DMS153 treated with DMSO at 0.1 percent for 48 hours (cell line): Measurements from ENCODE around the gene ABCB4.

Source experiments
- DNase-seq: peaks from one replicate; lab custom pipeline; 2025; ENCODE audit not compliant: unreplicated experiment; lab: John Stamatoyannopoulos, UW

ABCB4 gene

DNA sequence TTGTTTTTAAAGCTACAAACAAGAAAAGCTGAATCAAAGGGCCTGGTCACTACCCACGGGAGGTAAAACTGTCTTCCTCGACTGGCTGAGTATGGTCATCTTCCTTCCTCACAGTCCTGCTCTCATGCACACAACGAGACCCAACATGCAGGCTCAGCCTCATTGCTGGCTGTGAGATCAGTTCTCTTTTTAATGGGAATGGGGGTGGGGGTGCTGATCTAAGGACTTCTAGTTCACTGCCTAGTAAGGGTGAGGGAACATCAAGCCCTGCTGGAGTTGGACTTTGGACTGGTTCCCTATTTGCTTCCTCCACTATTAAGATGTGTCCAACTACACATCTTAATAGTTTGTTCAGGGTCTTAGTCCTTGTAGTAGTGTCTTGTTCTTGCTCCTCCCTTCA, 48.2 kb downstream of the ABCB4 start:
- no peak for DNase-seq

GRCh38 chr7:87426160-87426559, 49.3 kb downstream of the ABCB4 start:
- no peak for DNase-seq

GRCh38 chr7:87424075-87424474, 51.4 kb downstream of the ABCB4 start:
- no peak for DNase-seq

GRCh38 chr7:87420173-87420572, 55.3 kb downstream of the ABCB4 start:
- DNase-seq: no peak

DNA sequence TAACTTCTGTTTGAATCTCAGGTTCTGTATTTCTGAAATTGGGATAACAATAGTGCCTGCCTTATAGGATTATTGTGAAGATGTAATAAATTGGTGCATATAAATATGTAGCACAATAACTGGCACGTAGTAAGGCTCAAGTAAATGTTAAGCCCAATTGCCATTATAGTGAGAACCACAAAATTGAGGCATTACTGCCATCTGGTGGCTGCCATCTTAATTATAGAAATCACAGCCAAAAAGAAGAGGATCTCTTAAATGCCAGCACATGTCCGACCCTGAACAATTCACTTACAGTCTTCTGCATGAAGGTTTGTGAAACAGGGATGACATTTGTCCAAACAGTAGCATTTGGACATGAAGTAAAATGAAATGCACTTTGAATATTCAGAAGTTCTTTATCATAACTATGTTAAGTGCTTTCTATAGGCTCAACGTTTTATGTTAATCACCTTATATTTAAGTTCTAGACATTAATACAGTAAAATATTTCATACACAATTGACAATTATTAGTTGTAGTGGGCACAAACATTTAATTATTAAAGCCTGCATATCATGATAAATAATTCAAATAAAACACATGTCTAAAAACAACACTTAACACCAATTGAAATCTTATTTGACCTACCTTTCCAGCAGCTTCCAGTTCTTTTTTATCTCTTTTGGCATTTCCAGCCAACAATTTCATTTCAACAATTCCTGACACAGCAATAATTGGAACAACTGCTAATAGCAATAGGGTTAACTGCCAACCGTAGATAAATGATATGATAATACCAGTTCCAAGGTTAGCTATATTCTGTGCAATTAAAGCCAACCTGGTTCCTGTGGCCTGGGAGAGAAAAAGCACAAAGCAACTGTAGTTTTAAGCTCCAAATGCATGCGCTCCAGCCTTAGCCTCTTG, 58.5 kb downstream of the ABCB4 start:
- DNase-seq: peak; percentile 55

DNA sequence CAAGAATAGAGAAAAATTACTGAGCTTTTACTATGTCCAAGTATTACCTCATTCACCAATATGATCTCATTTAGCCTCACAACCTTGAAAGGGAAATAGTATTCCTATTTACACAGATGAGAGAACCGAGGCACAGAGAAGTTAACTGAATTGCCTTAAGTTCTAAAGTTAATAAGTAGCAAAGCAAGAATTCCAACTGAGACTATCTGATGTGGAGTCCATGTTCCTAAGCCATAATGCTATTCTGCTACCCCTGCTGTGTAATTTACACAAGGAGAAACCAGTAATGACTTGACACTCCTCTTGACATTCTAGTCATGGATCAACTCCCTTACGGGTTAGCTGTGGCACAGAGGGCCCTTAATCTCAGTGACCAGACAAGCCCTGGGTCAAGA, 60.7 kb downstream of the ABCB4 start:
- no peak for DNase-seq

GRCh38 chr7:87413951-87414793, 61.3 kb downstream of the ABCB4 start:
- no peak for DNase-seq

GRCh38 chr7:87413029-87413428, 62.5 kb downstream of the ABCB4 start:
- DNase-seq: no peak

GRCh38 chr7:87411186-87411585, 64.3 kb downstream of the ABCB4 start:
- no peak for DNase-seq

GRCh38 chr7:87404674-87405073, 70.8 kb downstream of the ABCB4 start:
- no peak for DNase-seq

DNA sequence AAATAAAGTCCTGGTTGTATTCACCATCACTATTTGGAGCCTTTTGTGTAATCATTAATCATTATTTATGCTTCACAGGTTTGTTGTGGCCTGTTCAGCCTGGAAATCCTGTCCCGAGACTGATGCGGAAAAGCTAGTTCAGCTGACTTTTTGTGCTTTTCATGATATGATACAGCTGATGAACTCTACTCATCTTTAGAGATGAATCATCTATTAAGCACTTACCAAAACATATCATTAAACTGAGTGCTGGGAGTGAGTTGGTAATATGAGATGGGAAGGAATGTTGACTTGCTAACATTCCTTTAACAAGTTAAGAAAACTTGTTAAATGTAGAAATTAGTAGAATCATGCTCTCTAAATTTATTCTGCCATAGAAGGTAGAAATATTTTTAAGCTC, 77.0 kb downstream of the ABCB4 start:
- DNase-seq: no peak

DNA sequence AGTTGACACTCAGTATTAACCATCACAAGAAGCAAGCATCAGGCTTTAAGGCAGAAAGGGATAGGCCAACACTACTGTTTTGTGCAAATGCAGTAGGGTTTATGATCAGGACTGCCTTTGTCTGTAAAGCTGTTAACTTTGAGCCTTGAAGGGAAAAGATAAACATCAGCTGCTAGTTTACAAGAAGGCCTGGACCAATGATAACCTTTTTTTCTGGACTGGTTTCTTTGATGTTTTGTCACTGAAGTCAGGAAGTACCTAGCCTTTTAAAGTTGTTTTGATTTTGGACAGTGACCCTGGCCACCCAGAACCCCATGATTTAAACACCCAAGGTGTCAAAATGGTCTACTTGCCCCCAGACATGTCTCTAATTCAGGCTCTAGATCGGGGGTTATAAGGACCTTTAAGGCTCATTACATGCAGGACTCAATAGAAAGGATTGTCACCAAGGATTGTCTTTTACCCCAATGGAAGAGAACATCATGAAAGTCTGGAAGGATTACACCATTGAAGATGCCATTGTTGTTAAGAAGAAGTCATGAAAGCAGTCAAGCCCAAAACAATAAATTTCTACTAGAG, 79.9 kb downstream of the ABCB4 start:
- DNase-seq: no peak

GRCh38 chr7:87391020-87391701, 84.3 kb downstream of the ABCB4 start:
- no peak for DNase-seq

DNA sequence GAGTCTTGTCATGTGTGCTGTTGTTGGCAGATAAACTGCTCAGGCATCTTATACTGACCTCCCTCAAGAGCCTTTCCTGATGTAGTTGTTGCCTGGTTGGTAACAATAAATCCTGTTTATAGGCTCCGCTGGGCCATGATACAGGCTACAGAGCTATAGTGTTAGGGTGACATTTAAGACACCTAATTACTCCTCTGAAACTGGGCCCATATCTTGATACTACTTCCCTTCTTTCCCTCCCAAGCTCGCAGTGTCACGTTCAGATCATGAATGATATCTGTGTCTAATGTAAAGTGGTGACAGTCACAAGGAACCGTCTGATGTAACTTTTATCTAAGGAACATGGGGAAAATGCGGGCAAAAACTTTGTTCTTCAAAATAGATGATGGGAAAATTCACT, 94.6 kb downstream of the ABCB4 start:
- no peak for DNase-seq

GRCh38 chr7:87375662-87376435, 99.6 kb downstream of the ABCB4 start:
- no peak for DNase-seq

- no peak for DNase-seq
Observed at GRCh38 chr7:87370660-87371180, 104.8 kb downstream of the ABCB4 start.

DNA sequence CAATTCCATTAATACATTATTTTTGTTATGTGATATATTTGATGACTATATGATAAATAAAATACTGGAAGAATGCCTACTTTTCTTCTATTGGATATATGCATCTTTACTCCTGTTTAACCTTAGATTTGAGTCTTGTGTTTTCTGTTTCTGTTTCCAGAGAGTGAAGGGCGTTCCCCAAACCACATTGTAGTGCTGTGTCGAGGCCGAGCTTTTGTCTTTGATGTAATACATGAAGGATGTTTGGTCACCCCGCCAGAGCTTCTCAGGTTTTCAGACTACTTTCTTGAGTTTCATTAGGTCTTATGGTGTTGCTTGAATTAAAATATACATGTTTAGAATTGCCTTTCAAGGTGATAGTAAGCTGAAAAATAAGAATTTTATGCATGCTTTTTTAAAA, 106.3 kb downstream of the ABCB4 start:
- DNase-seq: no peak

GRCh38 chr7:87364246-87364645, 111.2 kb downstream of the ABCB4 start:
- DNase-seq: no peak

DNA sequence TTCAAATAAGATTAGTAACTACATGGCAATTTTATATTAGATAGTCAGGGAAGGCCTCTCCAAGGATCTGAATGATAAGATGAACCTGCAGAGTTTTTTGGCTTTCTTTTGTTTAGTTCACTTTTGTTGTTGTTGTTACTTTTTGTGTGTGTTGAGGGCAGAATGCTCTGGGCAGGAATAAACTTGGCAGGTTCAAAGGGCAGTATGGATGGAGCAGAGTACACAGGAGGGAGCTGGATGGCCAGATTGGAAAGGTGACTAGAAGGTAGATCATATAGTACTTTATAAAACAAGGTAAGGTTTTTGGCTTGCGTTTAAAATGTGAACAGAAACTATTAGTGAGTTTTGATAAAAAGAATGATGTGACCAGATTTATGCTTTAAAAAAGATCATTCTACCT, 112.1 kb downstream of the ABCB4 start:
- no peak for DNase-seq

DNA sequence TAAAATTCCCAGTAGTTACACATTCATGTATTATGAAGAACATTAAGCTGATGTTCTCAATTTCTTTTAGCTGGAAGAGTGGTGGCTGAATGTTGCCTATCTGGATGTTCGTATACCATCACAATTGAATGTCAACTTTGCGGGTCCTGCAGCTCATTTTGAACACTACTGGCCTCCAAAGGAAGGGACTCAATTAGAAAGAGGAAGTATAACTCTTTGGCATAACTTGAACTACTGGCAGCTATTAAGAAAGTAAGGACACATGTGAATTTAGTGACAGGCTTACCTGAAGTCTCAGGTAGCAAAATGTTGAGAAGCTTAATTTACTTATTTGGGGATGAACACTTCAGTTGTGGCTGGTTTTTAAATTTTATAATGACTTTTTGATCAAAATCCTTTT, 114.2 kb downstream of the ABCB4 start:
- no peak for DNase-seq
